ENCODE measurements around the gene LGALS8. TPM values are rescaled to one million over a fixed set of nuclear protein-coding genes. Genes with fewer than 3 reads are reported as not detected.

LGALS8 gene
- total RNA-seq, 3 donors from 2014 or later (not counting 1 experiment from before 2014, with no cell fraction given), result 90.5 to 129 (median 114) TPM

DNA sequence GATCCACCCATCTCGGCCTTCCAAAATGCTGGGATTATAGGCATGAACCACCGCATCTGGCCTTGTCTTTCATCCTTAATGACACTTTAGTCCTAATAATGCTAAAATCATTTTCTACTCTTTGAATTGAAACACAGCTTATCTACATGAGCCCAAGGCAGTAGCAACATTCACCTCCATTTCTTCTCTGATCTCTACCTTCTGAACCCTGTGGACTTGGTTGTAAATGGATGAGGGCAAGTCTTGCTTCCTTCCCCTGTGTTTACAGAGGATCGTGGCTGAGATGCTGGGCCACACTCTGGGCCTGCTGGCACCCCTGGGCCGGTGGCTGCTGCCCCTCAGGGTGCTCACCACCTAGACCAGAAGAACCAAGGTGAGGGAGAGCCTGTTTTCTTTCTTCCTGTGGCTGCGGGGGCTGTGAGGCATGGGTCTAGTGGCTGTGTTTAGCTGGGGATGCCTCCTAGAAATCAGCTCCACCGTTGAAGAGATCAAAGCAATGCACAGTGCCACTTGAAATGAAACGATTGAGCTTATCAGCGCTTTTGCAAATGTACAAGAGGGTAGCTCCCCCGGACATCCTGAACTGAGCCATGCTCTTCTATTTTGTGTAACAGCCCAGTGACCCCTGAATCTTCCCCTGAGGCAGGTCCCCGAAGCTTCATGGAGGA lies 32.2 kb upstream of the LGALS8 start:
- H3K27ac Mint-ChIP-seq, result peak overlapping the region in 1 of 2 donors; percentile 6
- ATAC-seq (no peak), DNase-seq (no peak)
- peaks cover 0 to 7% of the 10 kb centered on the region in 2 donors for H3K4me1 Mint-ChIP-seq
- no peak overlapping the region for H3K27ac ChIP-seq (ENCODE audit: low read length)
- H3K4me1 ChIP-seq (ENCODE audit: control insufficient read depth, insufficient read depth, low read length), result peaks cover 4% of the 10 kb centered on the region
- H3K27me3 ChIP-seq (ENCODE audit: control insufficient read depth, insufficient read depth, low read length), result no peaks in the 10 kb centered on the region
- no peak overlapping the region for H3K4me3 ChIP-seq (ENCODE audit: low read length)
- H3K36me3 ChIP-seq (ENCODE audit: control insufficient read depth, insufficient read depth, low read length), result no peaks in the 10 kb centered on the region
- no peaks in the 10 kb centered on the region for H3K9me3 ChIP-seq (ENCODE audit: control insufficient read depth, insufficient read depth, low read length)
- 46% methylated on average over 10 of the region's 10 CpGs for WGBS (ENCODE audit: insufficient coverage)
- H3K9me3 Mint-ChIP-seq, result no peaks in the 10 kb centered on the region
- intact Hi-C loops (cut with micrococcal nuclease), result no loop called here
- no peak overlapping the region for H3K4me3 Mint-ChIP-seq
- peaks cover 17 to 32% of the 10 kb centered on the region in 2 donors for H3K27me3 Mint-ChIP-seq (ENCODE audit: low read depth in 2 of 2)
- TF ChIP-seq, protein P1, sequence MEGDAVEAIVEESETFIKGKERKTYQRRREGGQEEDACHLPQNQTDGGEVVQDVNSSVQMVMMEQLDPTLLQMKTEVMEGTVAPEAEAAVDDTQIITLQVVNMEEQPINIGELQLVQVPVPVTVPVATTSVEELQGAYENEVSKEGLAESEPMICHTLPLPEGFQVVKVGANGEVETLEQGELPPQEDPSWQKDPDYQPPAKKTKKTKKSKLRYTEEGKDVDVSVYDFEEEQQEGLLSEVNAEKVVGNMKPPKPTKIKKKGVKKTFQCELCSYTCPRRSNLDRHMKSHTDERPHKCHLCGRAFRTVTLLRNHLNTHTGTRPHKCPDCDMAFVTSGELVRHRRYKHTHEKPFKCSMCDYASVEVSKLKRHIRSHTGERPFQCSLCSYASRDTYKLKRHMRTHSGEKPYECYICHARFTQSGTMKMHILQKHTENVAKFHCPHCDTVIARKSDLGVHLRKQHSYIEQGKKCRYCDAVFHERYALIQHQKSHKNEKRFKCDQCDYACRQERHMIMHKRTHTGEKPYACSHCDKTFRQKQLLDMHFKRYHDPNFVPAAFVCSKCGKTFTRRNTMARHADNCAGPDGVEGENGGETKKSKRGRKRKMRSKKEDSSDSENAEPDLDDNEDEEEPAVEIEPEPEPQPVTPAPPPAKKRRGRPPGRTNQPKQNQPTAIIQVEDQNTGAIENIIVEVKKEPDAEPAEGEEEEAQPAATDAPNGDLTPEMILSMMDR (IDR thresholded peaks at IDR 0.05), result no peak
- H3K36me3 Mint-ChIP-seq, result no peaks in the 10 kb centered on the region

DNA sequence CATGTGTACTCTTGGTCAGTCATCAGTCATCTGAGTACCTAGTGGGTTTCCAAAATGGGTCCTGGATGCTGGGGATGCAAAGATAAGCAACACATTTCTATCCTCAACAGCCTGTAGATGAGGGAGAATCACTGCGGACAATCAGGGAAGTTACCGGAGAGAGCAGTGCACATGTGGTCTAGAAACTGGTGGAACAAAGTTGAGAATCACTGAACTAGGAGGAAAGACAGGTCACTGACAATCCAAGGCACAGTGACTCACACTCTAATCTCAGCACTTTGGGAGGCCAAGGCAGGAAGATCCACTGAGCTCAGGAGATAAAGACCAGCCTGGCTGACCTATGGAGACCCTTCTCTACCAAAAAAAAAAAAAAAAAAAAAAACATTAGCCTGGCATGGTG lies 31.4 kb upstream of the LGALS8 start:
- no peak overlapping the region for H3K27ac ChIP-seq (ENCODE audit: low read length)
- Mint-ChIP-seq H3K27ac (no peak overlapping the region), H3K27me3 (ENCODE audit: low read depth in 2 of 2) (peaks cover 17 to 32% of the 10 kb centered on the region in 2 donors), H3K36me3 (no peaks in the 10 kb centered on the region), H3K9me3 (no peaks in the 10 kb centered on the region), H3K4me3 (no peak overlapping the region), H3K4me1 (peaks cover 0 to 7% of the 10 kb centered on the region in 2 donors)
- H3K4me1 ChIP-seq (ENCODE audit: control insufficient read depth, insufficient read depth, low read length), result peaks cover 4% of the 10 kb centered on the region
- intact Hi-C loops (cut with micrococcal nuclease), result no loop called here
- no peak for DNase-seq
- H3K9me3 ChIP-seq (ENCODE audit: control insufficient read depth, insufficient read depth, low read length), result no peaks in the 10 kb centered on the region
- no peaks in the 10 kb centered on the region for H3K36me3 ChIP-seq (ENCODE audit: control insufficient read depth, insufficient read depth, low read length)
- TF ChIP-seq, protein P1 (IDR thresholded peaks at IDR 0.05), result no peak
- ATAC-seq, result no peak
- no peaks in the 10 kb centered on the region for H3K27me3 ChIP-seq (ENCODE audit: control insufficient read depth, insufficient read depth, low read length)
- no peak overlapping the region for H3K4me3 ChIP-seq (ENCODE audit: low read length)
- 100% methylated on average over 1 of the region's 2 CpGs for WGBS (ENCODE audit: insufficient coverage)

DNA sequence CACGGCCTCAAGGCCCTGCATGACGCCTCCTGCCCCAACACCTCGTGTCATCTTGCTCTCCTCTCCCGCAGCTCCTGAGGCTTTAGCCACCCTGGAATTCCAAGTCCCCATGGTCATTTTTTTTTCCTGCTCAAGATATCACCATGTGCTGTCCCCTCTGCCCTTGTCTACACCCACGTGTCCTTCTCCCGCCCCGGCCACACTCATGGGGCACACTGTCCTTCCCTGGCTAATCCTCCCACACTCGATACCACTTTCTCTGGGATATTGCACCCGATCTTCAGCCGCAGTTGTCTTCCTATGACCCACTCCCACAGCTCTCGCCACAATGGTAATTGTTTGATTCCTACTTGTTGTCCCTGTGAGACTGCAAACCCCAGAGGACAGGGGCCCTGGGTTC lies 29.7 kb upstream of the LGALS8 start:
- intact Hi-C loops (cut with micrococcal nuclease), result no loop called here
- no peak overlapping the region for H3K27ac Mint-ChIP-seq
- H3K4me1 ChIP-seq (ENCODE audit: control insufficient read depth, insufficient read depth, low read length), result peaks cover 4% of the 10 kb centered on the region
- TF ChIP-seq, protein P1 (IDR thresholded peaks at IDR 0.05), result no peak
- peaks cover 17 to 32% of the 10 kb centered on the region in 2 donors for H3K27me3 Mint-ChIP-seq (ENCODE audit: low read depth in 2 of 2)
- no peaks in the 10 kb centered on the region for H3K36me3 ChIP-seq (ENCODE audit: control insufficient read depth, insufficient read depth, low read length)
- H3K27ac ChIP-seq (ENCODE audit: low read length), result no peak overlapping the region
- H3K36me3 Mint-ChIP-seq, result no peaks in the 10 kb centered on the region
- 90% methylated on average over 11 of the region's 11 CpGs for WGBS (ENCODE audit: insufficient coverage)
- peaks cover 0 to 7% of the 10 kb centered on the region in 2 donors for H3K4me1 Mint-ChIP-seq
- no peak overlapping the region for H3K4me3 Mint-ChIP-seq
- H3K9me3 ChIP-seq (ENCODE audit: control insufficient read depth, insufficient read depth, low read length), result no peaks in the 10 kb centered on the region
- ATAC-seq (no peak), DNase-seq (no peak)
- H3K4me3 ChIP-seq (ENCODE audit: low read length), result no peak overlapping the region
- H3K27me3 ChIP-seq (ENCODE audit: control insufficient read depth, insufficient read depth, low read length), result no peaks in the 10 kb centered on the region
- H3K9me3 Mint-ChIP-seq, result no peaks in the 10 kb centered on the region

Measured in natural killer cell (primary cell).